GM18858 (cell line): ENCODE measurements around the gene PIGW.
"Not testable (repeated sequence)": the region's sequence is repeated elsewhere in the genome, so short reads cannot be mapped to it uniquely, and the experiment has no call there.

ENCODE experiments used
- ATAC-seq: cut with Tn5 transposase; IDR thresholded peaks from one replicate; pipeline ENCODE4 v1.9.1; 2021; ENCODE audit not compliant: unreplicated experiment

Gene PIGW

GRCh38 chr17:36508439-36508838 is 26.3 kb upstream of the PIGW start:
- not testable (repeated sequence) for ATAC-seq

DNA sequence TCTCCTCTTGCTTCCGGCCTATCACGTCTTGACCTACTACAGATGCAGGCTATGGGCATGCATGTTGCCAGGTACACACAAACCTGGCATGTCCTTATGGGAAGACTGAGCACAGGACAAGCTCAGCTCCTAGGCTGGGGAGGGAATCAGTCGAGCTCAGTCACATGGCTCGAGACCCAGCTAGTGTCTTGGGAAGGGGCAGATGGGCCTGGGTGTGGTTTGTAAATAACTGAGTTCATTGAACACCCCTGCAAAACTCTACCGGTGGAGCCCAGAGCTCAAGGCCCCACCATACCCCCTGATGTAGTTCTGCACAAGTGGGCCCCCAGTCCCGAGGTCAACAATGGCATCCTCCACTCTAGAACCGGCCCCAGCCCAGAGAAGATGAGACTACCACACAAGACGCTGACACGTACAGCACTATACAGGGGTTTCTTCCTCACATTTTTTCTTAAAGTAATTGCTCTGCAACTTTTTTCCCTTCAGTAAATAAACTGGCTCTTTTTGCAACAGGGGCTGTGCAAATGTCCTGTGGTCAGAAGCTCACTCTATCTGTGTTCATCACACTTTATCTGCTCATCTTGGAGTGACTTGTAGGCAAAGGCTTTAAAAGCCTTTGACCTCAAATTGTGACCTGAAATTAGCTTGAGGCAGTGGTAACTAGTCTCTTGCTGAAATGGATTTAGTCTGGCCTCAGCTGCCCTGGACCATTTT is 25.4 kb upstream of the PIGW start:
- ATAC-seq, result no peak

DNA sequence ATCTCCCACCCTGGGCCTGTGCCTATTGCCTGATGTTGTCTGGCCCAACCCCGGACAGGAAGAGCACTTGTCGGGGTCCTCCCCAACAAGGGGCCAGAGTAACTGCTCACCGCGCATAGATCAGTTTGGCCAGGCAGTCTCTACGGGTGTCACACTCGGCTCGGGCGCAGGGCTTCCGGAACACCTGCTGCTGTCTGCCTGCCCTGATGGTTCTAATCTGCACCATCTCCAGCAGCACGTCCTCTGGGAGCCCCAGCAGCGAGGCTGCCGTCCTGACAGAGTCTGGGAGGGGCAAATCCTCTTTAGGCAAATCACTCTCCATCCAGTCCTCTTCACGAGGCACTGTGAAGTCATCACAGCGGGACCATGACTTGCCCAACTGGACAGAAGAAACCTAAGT is 24.2 kb upstream of the PIGW start:
- ATAC-seq, result no peak

DNA sequence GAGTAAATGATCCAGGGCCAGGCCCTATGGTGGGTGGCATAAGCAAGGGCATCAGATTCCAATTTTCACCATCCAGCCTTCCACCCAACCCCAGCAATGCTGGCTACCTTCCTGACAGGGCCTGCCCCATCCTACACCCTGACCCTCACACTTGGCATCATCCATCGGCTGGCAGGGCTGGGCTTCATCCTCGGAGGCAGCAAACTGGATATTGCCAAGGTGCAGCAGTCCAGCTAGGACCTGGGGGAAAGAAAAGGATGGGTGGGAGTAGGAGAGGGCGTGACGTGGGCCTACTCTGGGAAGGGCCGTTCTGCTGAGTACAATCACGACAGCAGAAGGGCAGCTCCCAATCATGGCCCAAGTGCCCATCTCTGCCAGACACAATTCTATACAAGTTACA is 23.6 kb upstream of the PIGW start:
- no peak for ATAC-seq

GRCh38 chr17:36512641-36513040 is 22.1 kb upstream of the PIGW start:
- ATAC-seq, result no peak

DNA sequence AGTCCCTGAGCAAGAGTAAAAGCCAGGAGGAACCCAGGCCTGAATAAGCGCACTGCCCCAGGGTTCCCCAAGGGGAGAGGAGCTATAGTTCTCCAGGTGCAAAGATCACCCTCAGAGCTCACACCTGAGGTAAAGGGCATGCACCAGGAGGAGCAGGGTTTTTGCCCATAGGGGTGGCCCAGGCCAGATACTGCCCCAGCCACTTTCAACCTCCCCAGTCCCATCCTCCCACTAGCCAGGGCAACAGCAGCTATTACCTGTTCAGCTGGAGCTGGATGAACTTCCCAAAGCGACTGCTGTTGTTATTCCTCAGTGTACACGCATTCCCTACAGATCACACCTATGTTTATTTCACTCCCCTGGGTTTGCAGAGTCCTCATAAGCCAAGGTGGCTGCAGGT is 19.9 kb upstream of the PIGW start:
- no peak for ATAC-seq

- ATAC-seq, result no peak
These were observed 18.9 kb upstream of the PIGW start for GRCh38 chr17:36515837-36516236.

DNA sequence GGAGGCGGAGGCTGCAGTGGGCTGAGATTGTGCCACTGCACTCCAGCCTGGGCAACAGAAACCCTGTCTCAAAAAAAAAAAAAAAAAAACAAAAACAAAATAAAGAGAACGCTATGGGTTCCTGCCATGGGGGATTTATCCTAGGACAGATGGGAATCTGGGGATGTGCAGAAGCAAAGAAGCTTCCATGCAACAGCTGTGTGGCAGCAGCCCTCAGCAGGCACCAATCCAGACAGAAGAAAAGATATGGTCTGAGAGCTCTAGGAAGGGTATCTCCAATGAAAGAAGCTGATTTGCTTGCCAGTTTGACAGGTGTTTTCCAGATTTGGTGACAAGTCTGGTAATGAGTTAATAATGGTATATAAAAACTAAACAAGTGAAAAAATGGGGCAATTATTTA is 11.7 kb upstream of the PIGW start:
- ATAC-seq, result no peak

DNA sequence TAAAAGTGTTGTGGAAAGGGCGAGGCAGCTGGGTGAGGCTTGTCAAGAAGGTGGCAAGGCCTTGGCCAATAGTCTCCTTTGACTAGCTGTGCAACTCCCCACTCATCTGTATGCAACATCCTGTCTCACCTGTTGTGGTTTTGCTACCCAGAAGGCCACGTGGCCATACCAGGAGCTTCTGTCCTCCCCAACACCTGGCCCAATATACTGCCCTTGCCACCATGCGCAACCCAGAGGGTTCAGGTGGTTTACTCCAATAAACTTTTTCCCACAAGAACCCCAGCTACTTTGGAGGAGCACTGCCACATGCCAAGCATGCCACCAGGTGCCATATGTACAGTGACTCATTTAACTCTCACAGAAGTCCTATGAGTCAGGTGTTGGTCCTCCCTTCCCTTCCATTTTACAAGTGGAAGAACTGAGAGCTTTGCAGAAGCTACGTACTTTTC is 10.3 kb upstream of the PIGW start:
- no peak for ATAC-seq

GRCh38 chr17:36525113-36525512 is 9.7 kb upstream of the PIGW start:
- no peak for ATAC-seq

DNA sequence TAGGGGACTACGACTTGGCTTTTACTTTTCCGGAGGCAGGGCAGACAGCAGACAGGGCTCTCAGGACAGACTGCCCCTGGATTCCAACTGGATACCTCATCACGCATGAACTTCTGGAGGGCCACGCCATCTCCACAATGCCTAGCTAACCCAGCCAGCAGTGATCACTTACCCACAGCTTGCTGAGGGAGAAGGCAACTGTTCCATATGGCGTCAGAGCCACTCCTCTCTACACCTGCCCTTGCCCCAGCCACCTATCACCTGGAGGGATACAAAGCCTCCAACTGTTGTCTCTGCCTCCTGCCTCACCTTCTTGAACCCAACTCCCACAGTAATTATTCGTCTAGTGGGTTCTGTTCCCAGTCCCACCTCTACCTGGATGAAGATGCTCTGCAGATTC is 8.9 kb upstream of the PIGW start:
- no peak for ATAC-seq

DNA sequence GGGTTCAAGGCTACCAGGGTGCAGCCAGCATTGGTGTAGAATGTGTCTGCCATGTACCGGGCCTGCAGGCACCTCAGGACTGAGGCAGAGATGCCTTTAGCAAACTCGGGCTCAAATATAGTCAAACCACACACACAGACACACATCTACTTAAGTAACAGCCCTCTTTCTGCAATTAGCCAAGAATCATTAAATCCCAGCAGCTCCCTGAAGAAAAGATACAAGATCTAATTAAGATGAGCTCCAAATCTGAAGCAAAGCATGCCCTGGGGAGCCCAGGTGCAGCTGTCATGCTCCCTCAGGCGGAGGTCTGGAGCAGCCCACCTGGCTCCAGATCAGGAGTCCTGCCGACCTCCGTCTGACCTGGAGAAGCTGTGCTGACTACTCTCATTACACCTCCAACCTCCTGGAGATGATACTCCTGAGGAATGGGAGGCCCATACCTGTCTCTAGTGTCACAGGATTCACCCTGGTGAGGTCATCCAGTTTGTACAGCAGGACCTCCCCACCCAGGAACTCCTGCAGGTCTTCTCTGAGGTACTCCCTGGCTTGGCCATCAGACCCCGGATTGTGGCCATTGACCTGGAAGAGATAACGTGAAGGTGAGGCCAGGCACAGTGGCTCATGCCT is 7.1 kb upstream of the PIGW start:
- ATAC-seq, result no peak

- no peak for ATAC-seq
These were observed 5.7 kb upstream of the PIGW start for GRCh38 chr17:36529121-36529520.

DNA sequence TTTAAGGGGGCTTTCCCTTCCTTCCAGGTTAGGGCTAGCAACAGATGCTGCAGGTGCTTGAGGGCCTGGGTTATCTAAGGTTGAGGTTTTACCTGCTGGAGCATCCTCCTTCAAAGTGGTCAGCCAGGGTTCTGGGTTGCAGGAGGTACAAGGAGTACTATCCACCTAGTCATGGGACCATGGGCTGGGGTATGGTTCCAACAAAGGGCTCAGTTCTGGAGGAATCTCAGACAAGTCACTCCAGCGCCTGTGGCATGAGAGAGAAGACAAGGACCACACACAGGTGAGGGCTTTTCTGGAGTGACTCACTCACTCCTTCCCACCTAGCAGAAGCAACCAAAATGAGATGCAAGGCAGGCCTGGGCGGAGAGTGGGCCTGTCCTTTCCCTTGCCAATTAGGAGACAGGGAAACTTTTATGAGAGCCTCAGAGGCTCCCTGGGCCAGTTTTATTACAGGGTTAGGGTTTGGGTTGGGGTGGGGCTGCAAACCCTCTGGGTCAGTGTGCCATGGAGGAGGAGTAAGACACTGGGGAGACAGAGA is 2.3 kb upstream of the PIGW start:
- ATAC-seq, result no peak

- peak; percentile 23 for ATAC-seq
These were observed 600 bp upstream of the PIGW start for GRCh38 chr17:36533935-36534839.

DNA sequence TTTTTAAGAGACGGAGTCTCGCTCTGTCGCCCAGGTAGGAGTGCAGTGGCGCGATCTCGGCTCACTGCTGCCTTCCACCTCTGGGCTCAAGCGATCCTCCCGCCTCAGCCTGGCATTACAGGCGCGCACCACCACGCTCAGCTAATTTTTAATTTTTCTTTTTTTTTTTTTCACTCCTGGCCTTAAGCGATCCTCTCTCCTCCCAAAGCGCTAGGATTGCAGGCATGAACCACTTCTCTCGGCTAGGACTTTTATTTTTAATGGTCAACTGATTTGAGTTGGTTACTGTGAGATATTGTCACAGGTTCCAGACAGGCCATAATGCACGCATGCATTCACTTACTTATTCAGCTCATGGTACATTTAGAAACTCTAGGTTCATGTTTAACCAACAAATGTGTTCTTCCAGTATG is 888 bp downstream of the PIGW start:
- ATAC-seq, result no peak

DNA sequence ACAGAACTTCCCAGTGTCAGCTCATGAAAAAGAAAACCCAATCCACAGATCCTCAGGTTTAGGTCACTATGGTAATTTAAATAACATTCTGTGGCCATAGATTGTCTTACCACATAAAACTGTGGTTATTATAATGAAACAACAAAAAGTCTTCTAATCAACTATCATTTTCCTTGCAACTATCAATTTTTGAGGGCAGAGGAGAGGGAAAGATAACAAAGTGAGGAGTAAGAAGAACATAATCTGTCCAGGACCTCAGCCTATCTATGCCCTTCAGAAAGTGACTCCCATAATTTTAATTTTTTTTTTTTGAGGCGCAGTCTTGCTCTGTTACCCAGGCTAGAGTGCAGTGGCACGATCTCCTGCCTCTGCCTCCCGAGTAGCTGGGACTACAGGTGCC is 5.9 kb downstream of the PIGW start:
- ATAC-seq, result no peak

DNA sequence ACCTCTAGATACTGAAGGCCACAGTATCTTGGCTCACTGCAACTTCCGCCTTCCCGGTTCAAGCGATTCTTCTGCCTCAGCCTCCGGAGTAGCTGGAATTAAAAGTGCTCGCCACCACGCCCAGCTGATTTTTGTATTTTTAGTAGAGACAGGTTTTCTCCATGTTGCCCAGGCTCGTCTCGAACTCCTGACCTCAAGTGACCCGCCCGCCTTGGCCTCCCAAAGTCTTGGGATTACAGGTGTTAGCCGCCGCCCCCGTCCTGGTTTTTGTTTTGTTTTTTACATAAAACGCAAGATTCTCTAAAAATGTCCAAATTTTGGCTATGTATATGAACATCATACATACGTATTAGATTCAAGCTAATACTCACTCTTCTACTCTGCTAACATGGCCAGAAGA is 8.0 kb downstream of the PIGW start:
- no peak for ATAC-seq

- no peak for ATAC-seq
These were observed 9.2 kb downstream of the PIGW start for GRCh38 chr17:36544044-36544306.

GRCh38 chr17:36544307-36545076 is 9.7 kb downstream of the PIGW start, which contains the start of gene GGNBP2:
Gene GGNBP2 (plus strand): TSS chr17:36544919. CDS start chr17:36545725, 806 bp downstream.
- peak; percentile 33 for ATAC-seq

DNA sequence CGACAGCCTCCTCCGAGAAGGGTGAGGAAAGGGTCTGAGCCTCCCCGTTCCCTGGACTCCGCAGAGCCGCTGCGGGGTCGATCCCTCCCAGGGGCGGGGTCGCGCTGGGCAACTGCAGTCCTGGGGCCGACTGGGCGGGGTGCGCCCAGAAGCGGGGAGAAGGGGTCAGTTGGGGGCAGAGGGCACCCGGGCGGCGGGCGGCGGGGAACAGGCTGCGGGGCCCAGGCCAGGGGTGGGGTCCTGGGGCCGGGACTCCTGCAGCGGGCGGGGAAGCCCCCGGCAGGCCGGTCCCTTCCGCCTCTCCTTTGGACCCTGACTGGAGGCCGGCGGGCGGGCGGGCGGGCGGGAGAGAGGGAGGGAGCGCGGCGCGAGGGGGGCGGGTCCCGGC is 10.3 kb downstream of the PIGW start:
- peak; percentile 17 for ATAC-seq
